SU-DHL-6 (cell line): ENCODE measurements around the gene CD93.

Source experiments
- H2AFZ ChIP-seq: fragments of 200-600 bp; sonication (generic); 2 replicates; pipeline ENCODE4 v1.6.1; 2014; ENCODE audit warnings: low read depth, mild to moderate bottlenecking, moderate library complexity, mixed read lengths, antibody characterized with exemption, low read length; ENCODE audit not compliant: severe bottlenecking
- H3F3A ChIP-seq: fragments of 200-600 bp; shearing (Covaris generic); 2 replicates; pipeline ENCODE4 v1.6.0; 2016; ENCODE audit warnings: antibody characterized with exemption, mild to moderate bottlenecking; ENCODE audit not compliant: insufficient read depth
- H3K27ac ChIP-seq: fragments of 200-600 bp; sonication (generic); 2 replicates; pipeline ENCODE4 v1.5.1; 2016; ENCODE audit warnings: low read depth, mild to moderate bottlenecking, low read length, moderate library complexity, mixed read lengths
- H3K27me3 ChIP-seq: fragments of 200-600 bp; sonication (generic), shearing (Covaris generic); 2 replicates; pipeline ENCODE4 v1.6.0; 2014; ENCODE audit warnings: mild to moderate bottlenecking, low read length
- H3K36me3 ChIP-seq: fragments of 200-600 bp; sonication (generic); 2 replicates; pipeline ENCODE4 v1.6.1; 2014; ENCODE audit warnings: mild to moderate bottlenecking, low read length, mixed read lengths
- H3K4me2 ChIP-seq: fragments of 300-600, 200-600 bp; shearing (Covaris generic), sonication (generic); 2 replicates; pipeline ENCODE4 v1.6.0; 2014; ENCODE audit warnings: low read length, low read depth, mild to moderate bottlenecking; ENCODE audit not compliant: poor library complexity, severe bottlenecking
- H3K4me3 ChIP-seq: fragments of 200-600 bp; sonication (generic); 2 replicates; pipeline ENCODE4 v1.5.1; 2014; ENCODE audit warnings: antibody characterized with exemption, low read length, mild to moderate bottlenecking, mixed read lengths; ENCODE audit not compliant: insufficient read depth, poor library complexity, severe bottlenecking
- H3K79me2 ChIP-seq: fragments of 200-600 bp; sonication (generic); 2 replicates; pipeline ENCODE4 v1.6.1; 2014; ENCODE audit warnings: mild to moderate bottlenecking, low read length, moderate library complexity; ENCODE audit not compliant: insufficient read depth
- H3K9ac ChIP-seq: fragments of 200-600 bp; sonication (generic); 2 replicates; pipeline ENCODE4 v1.7.0; 2014; ENCODE audit warnings: mild to moderate bottlenecking, low read length
- H3K9me2 ChIP-seq: fragments of 200-600 bp; sonication (generic); replicated peaks from 2 replicates; pipeline ENCODE4 v1.6.1; 2014; ENCODE audit warnings: low read length; ENCODE audit not compliant: insufficient read depth
- H3K9me3 ChIP-seq: fragments of 200-600 bp; sonication (generic); 2 replicates; pipeline ENCODE4 v1.6.1; 2014; ENCODE audit warnings: low read length, mixed read lengths; ENCODE audit not compliant: insufficient read depth
- H4K20me1 ChIP-seq: fragments of 200-600 bp; sonication (generic); 2 replicates; pipeline ENCODE4 v1.6.1; 2014; ENCODE audit warnings: low read depth, mild to moderate bottlenecking, antibody characterized with exemption, low read length, moderate library complexity, mixed read lengths
- EZH2phosphoT487 ChIP-seq: fragments of 200-600 bp; sonication (generic), shearing (Covaris generic); conservative IDR thresholded peaks from 2 replicates; pipeline ENCODE4 v1.6.1; 2018; ENCODE audit warnings: mild to moderate bottlenecking, antibody characterized with exemption, low read length, moderate library complexity, mixed read lengths
- TF ChIP-seq, protein P1 (sequence below): fragments of 200-600 bp; sonication (generic); IDR thresholded peaks from one replicate; pipeline ENCODE4 v1.5.1; 2017; ENCODE audit warnings: antibody characterized with exemption, mild to moderate bottlenecking, low read length, moderate library complexity; ENCODE audit not compliant: insufficient read depth, poor library complexity, severe bottlenecking

The CD93 gene

GRCh38 chr20:23050076-23050838, 35.9 kb downstream of the CD93 start:
- TF ChIP-seq EZH2phosphoT487 = no peak
- H4K20me1 ChIP-seq = no peaks in the 10 kb centered on the region
- no peak overlapping the region for H3K4me2 ChIP-seq
- no peak overlapping the region for H3K9ac ChIP-seq
- H2AFZ ChIP-seq = no peak overlapping the region
- H3K36me3 ChIP-seq = no peaks in the 10 kb centered on the region
- H3K79me2 ChIP-seq = no peaks in the 10 kb centered on the region
- H3K27ac ChIP-seq = no peak overlapping the region
- H3K9me2 ChIP-seq = no peaks in the 10 kb centered on the region
- H3K27me3 ChIP-seq = no peaks in the 10 kb centered on the region
- no peak overlapping the region for H3K4me3 ChIP-seq
- H3K9me3 ChIP-seq = no peaks in the 10 kb centered on the region
- H3F3A ChIP-seq = no peaks in the 10 kb centered on the region

DNA sequence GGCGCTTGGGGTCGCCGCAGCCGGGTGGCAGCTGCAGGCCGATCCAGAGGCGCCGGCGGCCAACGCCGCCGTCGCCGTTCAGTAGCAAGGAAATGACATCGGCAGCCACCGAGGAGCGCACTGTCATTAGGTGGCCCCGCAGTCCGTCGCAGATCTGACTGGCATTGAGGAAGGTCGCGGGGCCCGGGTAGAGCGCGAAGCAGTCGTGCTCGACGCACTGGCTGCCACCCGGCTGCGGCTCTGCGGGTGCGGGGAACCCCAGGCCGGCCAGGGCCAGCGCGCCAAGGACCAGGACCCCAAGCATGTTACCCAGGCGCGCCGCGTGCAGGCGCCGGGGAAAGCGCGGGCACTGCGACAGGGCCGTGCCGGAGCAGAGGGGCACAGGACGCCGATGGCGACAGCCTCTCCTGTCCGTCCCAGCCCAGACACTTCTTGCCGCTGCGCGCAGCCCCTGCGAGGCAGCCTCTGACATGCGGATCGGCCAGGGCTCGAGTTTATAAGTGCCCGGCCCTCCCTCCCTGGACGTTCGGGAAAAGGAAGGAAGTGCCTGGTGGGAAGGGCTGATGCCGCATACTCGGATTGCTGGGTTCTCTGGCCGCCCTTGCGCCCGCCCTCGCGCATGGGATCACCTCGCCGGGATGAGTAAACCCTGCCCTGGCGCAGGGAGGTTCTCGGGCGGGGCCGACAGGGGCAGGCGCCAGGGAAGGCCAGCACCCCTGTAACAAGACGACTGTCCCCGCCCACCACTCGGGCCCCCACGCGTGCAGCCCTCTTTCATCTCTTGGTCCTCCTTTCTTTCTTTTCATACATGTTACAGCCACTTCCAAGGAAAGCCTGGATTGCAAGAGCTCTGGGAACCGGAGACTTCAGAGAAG, 36.7 kb downstream of the CD93 start, which contains the start of gene THBD:
Gene THBD (minus strand): TSS at position 472 of the 875 bp plus-strand sequence. CDS start 168 bp downstream, at position 304.
- no peak for TF ChIP-seq EZH2phosphoT487
- TF ChIP-seq, protein P1, sequence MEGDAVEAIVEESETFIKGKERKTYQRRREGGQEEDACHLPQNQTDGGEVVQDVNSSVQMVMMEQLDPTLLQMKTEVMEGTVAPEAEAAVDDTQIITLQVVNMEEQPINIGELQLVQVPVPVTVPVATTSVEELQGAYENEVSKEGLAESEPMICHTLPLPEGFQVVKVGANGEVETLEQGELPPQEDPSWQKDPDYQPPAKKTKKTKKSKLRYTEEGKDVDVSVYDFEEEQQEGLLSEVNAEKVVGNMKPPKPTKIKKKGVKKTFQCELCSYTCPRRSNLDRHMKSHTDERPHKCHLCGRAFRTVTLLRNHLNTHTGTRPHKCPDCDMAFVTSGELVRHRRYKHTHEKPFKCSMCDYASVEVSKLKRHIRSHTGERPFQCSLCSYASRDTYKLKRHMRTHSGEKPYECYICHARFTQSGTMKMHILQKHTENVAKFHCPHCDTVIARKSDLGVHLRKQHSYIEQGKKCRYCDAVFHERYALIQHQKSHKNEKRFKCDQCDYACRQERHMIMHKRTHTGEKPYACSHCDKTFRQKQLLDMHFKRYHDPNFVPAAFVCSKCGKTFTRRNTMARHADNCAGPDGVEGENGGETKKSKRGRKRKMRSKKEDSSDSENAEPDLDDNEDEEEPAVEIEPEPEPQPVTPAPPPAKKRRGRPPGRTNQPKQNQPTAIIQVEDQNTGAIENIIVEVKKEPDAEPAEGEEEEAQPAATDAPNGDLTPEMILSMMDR = no peak
- H2AFZ ChIP-seq = no peak within 1 kb of the TSS
- no peaks in the 10 kb centered on the region for H3K9me3 ChIP-seq
- H3K79me2 ChIP-seq = no peaks in the 10 kb centered on the region
- no peaks in the 10 kb centered on the region for H3K36me3 ChIP-seq
- no peaks in the 10 kb centered on the region for H3F3A ChIP-seq
- no peaks in the 10 kb centered on the region for H3K9me2 ChIP-seq
- no peak within 1 kb of the TSS for H3K4me3 ChIP-seq
- no peak within 1 kb of the TSS for H3K4me2 ChIP-seq
- no peak within 1 kb of the TSS for H3K27ac ChIP-seq
- H3K27me3 ChIP-seq = no peaks in the 10 kb centered on the region
- H4K20me1 ChIP-seq = no peaks in the 10 kb centered on the region
- no peak within 1 kb of the TSS for H3K9ac ChIP-seq

DNA sequence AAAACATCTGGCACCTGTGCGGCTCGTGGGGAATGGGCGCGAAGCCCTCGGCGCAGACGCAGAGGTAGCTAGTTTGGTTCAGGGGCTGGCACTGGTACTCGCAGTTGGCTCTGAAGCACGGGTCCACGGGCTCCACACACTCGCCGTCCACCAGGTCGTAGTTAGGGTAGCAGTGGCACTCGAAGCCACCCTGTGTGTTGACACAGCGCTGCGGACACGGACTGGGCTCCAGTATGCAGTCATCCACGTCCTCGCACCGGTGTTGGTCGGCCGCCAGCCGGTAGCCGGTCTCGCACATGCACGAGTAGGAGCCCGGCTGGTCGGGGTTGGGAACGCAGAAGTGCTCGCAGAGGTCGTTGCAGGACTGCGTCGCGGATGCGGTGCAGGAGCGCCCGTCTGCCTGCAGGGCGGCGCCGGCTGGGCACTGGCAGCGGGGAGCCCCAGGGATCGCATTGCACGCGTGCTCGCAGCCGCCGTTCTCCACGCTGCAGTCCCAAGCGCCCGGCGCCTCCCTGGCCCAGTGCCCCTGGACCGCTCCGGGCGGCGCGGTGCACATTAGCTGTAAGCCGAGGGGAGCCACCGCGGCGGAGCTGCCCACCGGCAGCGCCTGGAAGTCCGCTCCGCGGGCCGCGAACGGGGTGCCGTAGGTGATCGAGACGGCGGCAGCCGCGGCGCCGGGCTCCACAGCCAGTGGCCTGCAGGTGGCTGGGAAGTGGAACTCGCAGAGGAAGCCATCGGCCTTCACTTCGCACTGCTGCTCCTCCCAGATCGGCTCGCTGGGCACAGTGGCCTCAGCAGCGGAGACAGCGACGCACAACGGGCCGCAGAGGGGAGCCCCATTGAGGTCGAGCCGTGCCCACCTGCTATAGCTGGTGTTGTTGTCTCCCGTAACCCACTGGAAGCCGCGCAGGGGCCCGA, 37.6 kb downstream of the CD93 start:
- Histone ChIP-seq H3K4me3 (no peak overlapping the region), H3K27me3 (no peaks in the 10 kb centered on the region)
- TF ChIP-seq, protein P1 = no peak
- TF ChIP-seq EZH2phosphoT487 = no peak

More for the DNA sequence above, 37.6 kb downstream of the CD93 start:
- Histone ChIP-seq H3K4me2 (no peak overlapping the region), H3F3A (no peaks in the 10 kb centered on the region), H3K9me2 (no peaks in the 10 kb centered on the region), H3K27ac (no peak overlapping the region), H2AFZ (no peak overlapping the region), H3K9ac (no peak overlapping the region), H3K9me3 (no peaks in the 10 kb centered on the region), H3K79me2 (no peaks in the 10 kb centered on the region), H3K36me3 (no peaks in the 10 kb centered on the region), H4K20me1 (no peaks in the 10 kb centered on the region)
